ENCODE measurements around the gene GULP1.

GULP1 gene

GRCh38 chr2:188561473-188561979 lies 269.9 kb downstream of the GULP1 start:
- CTCF ChIA-PET, result no interaction called here
- POLR2A ChIA-PET, result no interaction called here
- no peaks in the 10 kb centered on the region for H3K9me3 ChIP-seq (ENCODE audit: control insufficient read depth, insufficient read depth, low read depth, low read length)
- no peaks in the 10 kb centered on the region for H3K4me1 ChIP-seq (ENCODE audit: control insufficient read depth, insufficient read depth, low read length)
- TF ChIP-seq ZNF510 (tag by site-specific recombination; IDR thresholded peaks at IDR 0.05; ENCODE audit: insufficient replicate concordance), result no peak
- no peak for TF ChIP-seq ZNF248 (tag by site-specific recombination; IDR thresholded peaks at IDR 0.05)
- TF ChIP-seq ZNF561 (tag by site-specific recombination; IDR thresholded peaks at IDR 0.05; ENCODE audit: borderline replicate concordance), result no peak
- no peak for TF ChIP-seq ZBTB21 (tag by site-specific recombination; IDR thresholded peaks at IDR 0.05)
- TF ChIP-seq ZNF366 (tag by site-specific recombination; conservative IDR thresholded peaks at IDR 0.05), result no peak
- no peak for TF ChIP-seq OVOL3 (tag by site-specific recombination; IDR thresholded peaks at IDR 0.05)
- TF ChIP-seq ZNF211 (tag by site-specific recombination; IDR thresholded peaks at IDR 0.05; ENCODE audit: low read depth), result no peak
- TF ChIP-seq ZNF362 (tag by site-specific recombination; IDR thresholded peaks at IDR 0.05), result no peak
- TF ChIP-seq ZNF341 (tag by site-specific recombination; IDR thresholded peaks at IDR 0.05; ENCODE audit: low read depth), result no peak
- TF ChIP-seq ATF2 (tag by site-specific recombination; IDR thresholded peaks at IDR 0.05; ENCODE audit: low read depth), result no peak
- no peak for TF ChIP-seq ZNF776 (tag by site-specific recombination; IDR thresholded peaks at IDR 0.05; ENCODE audit: borderline replicate concordance)
- TF ChIP-seq ZNF221 (tag by site-specific recombination; IDR thresholded peaks at IDR 0.05; ENCODE audit: borderline replicate concordance), result no peak
- TF ChIP-seq SALL2 (tag by site-specific recombination; IDR thresholded peaks at IDR 0.05; ENCODE audit: borderline replicate concordance), result no peak
- TF ChIP-seq TRIM28 (IDR thresholded peaks at IDR 0.05; ENCODE audit: borderline replicate concordance, low read length), result no peak
- no peak for TF ChIP-seq ZNF114 (tag by site-specific recombination; IDR thresholded peaks at IDR 0.05)
- no peak for TF ChIP-seq ZNF544 (tag by site-specific recombination; IDR thresholded peaks at IDR 0.05)
- no peak for TF ChIP-seq ZNF76 (tag by site-specific recombination; IDR thresholded peaks at IDR 0.05; ENCODE audit: borderline replicate concordance, low read depth)
- TF ChIP-seq ZFP37 (tag by site-specific recombination; IDR thresholded peaks at IDR 0.05), result no peak
- no peak for TF ChIP-seq ZNF658 (tag by site-specific recombination; IDR thresholded peaks at IDR 0.05)
- no peak for TF ChIP-seq PRDM4 (tag by site-specific recombination; IDR thresholded peaks at IDR 0.05)
- H3K27ac ChIP-seq (ENCODE audit: extremely low read depth, low read depth, low read length), result no peak overlapping the region
- H3K36me3 ChIP-seq (ENCODE audit: control insufficient read depth in 2 of 2, insufficient read depth in 1 of 2, low read length in 2 of 2), result no peaks in the 10 kb centered on the region
- H3K4me3 ChIP-seq (ENCODE audit: low read depth, low read length), result no peak overlapping the region

GRCh38 chr2:188569431-188570165 lies 277.9 kb downstream of the GULP1 start:
- TF ChIP-seq ZNF366 (tag by site-specific recombination; conservative IDR thresholded peaks at IDR 0.05) (no peak), ZNF560 (tag by site-specific recombination; IDR thresholded peaks at IDR 0.05; ENCODE audit: borderline replicate concordance) (no peak), REPIN1 (tag by site-specific recombination; IDR thresholded peaks at IDR 0.05; ENCODE audit: low read depth) (no peak), ZNF394 (tag by site-specific recombination; IDR thresholded peaks at IDR 0.05; ENCODE audit: borderline replicate concordance) (no peak)
- H3K4me3 ChIP-seq (ENCODE audit: low read depth, low read length), result no peak overlapping the region
- no peak overlapping the region for H3K27ac ChIP-seq (ENCODE audit: extremely low read depth, low read depth, low read length)
- H3K4me1 ChIP-seq (ENCODE audit: control insufficient read depth, insufficient read depth, low read length), result peaks cover 3% of the 10 kb centered on the region; the same call in 1 of the 2 replicates
- H3K36me3 ChIP-seq (ENCODE audit: control insufficient read depth in 2 of 2, insufficient read depth in 1 of 2, low read length in 2 of 2), result no peaks in the 10 kb centered on the region
- POLR2A ChIA-PET, result no interaction called here
- H3K9me3 ChIP-seq (ENCODE audit: control insufficient read depth, insufficient read depth, low read depth, low read length), result no peaks in the 10 kb centered on the region
- CTCF ChIA-PET, result no interaction called here

Measured in HEK293 (cell line).